ENCODE data around the gene SEC61B.

The SEC61B gene

GRCh38 chr9:99180662-99181061 is 41.4 kb upstream of the SEC61B start:
- TF ChIP-seq ZFX (IDR thresholded peaks at IDR 0.05) (no peak), CTCF (conservative IDR thresholded peaks at IDR 0.05) (no peak)
- no peak overlapping the region for H3K27ac ChIP-seq

GRCh38 chr9:99181206-99181605 is 40.9 kb upstream of the SEC61B start:
- H3K27ac ChIP-seq, result no peak overlapping the region
- no peak for TF ChIP-seq ZFX (IDR thresholded peaks at IDR 0.05)
- no peak for TF ChIP-seq CTCF (conservative IDR thresholded peaks at IDR 0.05)

GRCh38 chr9:99181621-99182020 is 40.5 kb upstream of the SEC61B start:
- TF ChIP-seq ZFX (IDR thresholded peaks at IDR 0.05) (no peak), CTCF (conservative IDR thresholded peaks at IDR 0.05) (no peak)
- no peak overlapping the region for H3K27ac ChIP-seq

GRCh38 chr9:99182356-99182755 is 39.7 kb upstream of the SEC61B start:
- no peak for TF ChIP-seq CTCF (conservative IDR thresholded peaks at IDR 0.05)
- no peak for TF ChIP-seq ZFX (IDR thresholded peaks at IDR 0.05)
- H3K27ac ChIP-seq, result no peak overlapping the region

- H3K27ac ChIP-seq, result no peak overlapping the region
- TF ChIP-seq ZFX (IDR thresholded peaks at IDR 0.05) (no peak), CTCF (conservative IDR thresholded peaks at IDR 0.05) (no peak)
Measured at GRCh38 chr9:99183616-99184015, 38.5 kb upstream of the SEC61B start.

- no peak overlapping the region for H3K27ac ChIP-seq
- TF ChIP-seq CTCF (conservative IDR thresholded peaks at IDR 0.05) (no peak), ZFX (IDR thresholded peaks at IDR 0.05) (no peak)
Measured at GRCh38 chr9:99184110-99184474, 38.0 kb upstream of the SEC61B start.

GRCh38 chr9:99184475-99185347 is 37.4 kb upstream of the SEC61B start:
- H3K27ac ChIP-seq, result no peak overlapping the region
- no peak for TF ChIP-seq ZFX (IDR thresholded peaks at IDR 0.05)
- peak; percentile 92 for TF ChIP-seq CTCF (conservative IDR thresholded peaks at IDR 0.05)
